A673 (cell line): ENCODE data around the gene MYO1C. TPM values are rescaled to one million over a fixed set of nuclear protein-coding genes. Genes with fewer than 3 reads are reported as not detected.
A peak's percentile ranks its signal among the peaks of the same experiment; 100 is the strongest.

Source experiments
- BruUV-seq: library from RNA; stranded (reverse); fragments of 400-500 nt; replicated peaks from 2 replicates; lab custom pipeline; 2021; lab: Mats Ljungman, UMichigan
- CTCF ChIA-PET: fragments of 300-600 bp; sonication (Branson Sonifier 250); formaldehyde crosslinking; loops from one replicate; lab custom pipeline; 2022; ENCODE audit warnings: antibody characterized with exemption; lab: Charles Lee
- POLR2A ChIA-PET: fragments of 300-600 bp; sonication (Branson Sonifier 250); formaldehyde crosslinking; loops from one replicate; lab custom pipeline; 2022; ENCODE audit warnings: antibody characterized with exemption; ENCODE audit not compliant: low non-redundant PET; lab: Charles Lee
- DNase-seq: peaks from one replicate; pipeline ENCODE4 v3.0.0-alpha.2; 2015; ENCODE audit warnings: low spot score
- H3K27ac ChIP-seq: fragments of 200-600 bp; sonication (generic); 2 replicates; pipeline ENCODE4 v1.5.1; 2016; ENCODE audit warnings: mixed run types, low read depth, mild to moderate bottlenecking, mixed read lengths, antibody characterized with exemption, low read length; ENCODE audit not compliant: poor library complexity, severe bottlenecking
- H3K27me3 ChIP-seq: fragments of 200-600 bp; sonication (generic); replicated peaks from 2 replicates; pipeline ENCODE4 v1.6.1; 2017; ENCODE audit warnings: mixed run types, low read depth, mild to moderate bottlenecking, mixed read lengths, antibody characterized with exemption, low read length; ENCODE audit not compliant: insufficient read depth, poor library complexity
- H3K36me3 ChIP-seq: fragments of 200-600 bp; sonication (generic); 2 replicates; pipeline ENCODE4 v1.6.1; 2016; ENCODE audit warnings: mixed run types, mild to moderate bottlenecking, mixed read lengths, antibody characterized with exemption, low read length; ENCODE audit not compliant: insufficient read depth, poor library complexity, severe bottlenecking
- H3K4me1 ChIP-seq: fragments of 200-600 bp; sonication (generic); 2 replicates; pipeline ENCODE4 v1.6.1; 2017; ENCODE audit warnings: mixed run types, mild to moderate bottlenecking, mixed read lengths, antibody characterized with exemption, low read length; ENCODE audit not compliant: insufficient read depth, poor library complexity, severe bottlenecking
- H3K4me3 ChIP-seq: fragments of 200-600 bp; sonication (generic); 2 replicates; pipeline ENCODE4 v1.5.1; 2016; ENCODE audit warnings: low read depth, mixed run types, mild to moderate bottlenecking, mixed read lengths, low read length; ENCODE audit not compliant: poor library complexity, severe bottlenecking
- H3K9me3 ChIP-seq: fragments of 200-600 bp; sonication (generic); 2 replicates; pipeline ENCODE4 v1.6.1; 2016; ENCODE audit warnings: mixed run types, low read depth, mild to moderate bottlenecking, mixed read lengths, antibody characterized with exemption, low read length; ENCODE audit not compliant: poor library complexity, severe bottlenecking
- EZH2 ChIP-seq: fragments of 200-600 bp; sonication (generic); IDR thresholded peaks from 2 replicates; pipeline ENCODE4 v1.6.1; 2017; ENCODE audit warnings: borderline replicate concordance, low read depth, mild to moderate bottlenecking, mixed read lengths, antibody characterized with exemption, low read length; ENCODE audit not compliant: poor library complexity, severe bottlenecking
- intact Hi-C: fragments of 100-400 bp; cut with micrococcal nuclease; formaldehyde crosslinking; loops from one replicate; pipeline ENCODE4 v1.10.0; 2022; ENCODE audit not compliant: unreplicated experiment
- total RNA-seq: library from RNA; stranded (reverse); gene quantifications from 2 replicates; pipeline ENCODE4 v1.2.3, GENCODE V29; 2021
- TF ChIP-seq, protein P1 (sequence below): fragments of 300-800, 200-600 bp; sonication (generic); conservative IDR thresholded peaks from 2 replicates; pipeline ENCODE4 v1.5.1; 2017; ENCODE audit warnings: low read depth, mild to moderate bottlenecking, antibody characterized with exemption, low read length, moderate library complexity, mixed read lengths

The MYO1C gene
- total RNA-seq, 1 experiment from 2014 or later: 103 TPM

DNA sequence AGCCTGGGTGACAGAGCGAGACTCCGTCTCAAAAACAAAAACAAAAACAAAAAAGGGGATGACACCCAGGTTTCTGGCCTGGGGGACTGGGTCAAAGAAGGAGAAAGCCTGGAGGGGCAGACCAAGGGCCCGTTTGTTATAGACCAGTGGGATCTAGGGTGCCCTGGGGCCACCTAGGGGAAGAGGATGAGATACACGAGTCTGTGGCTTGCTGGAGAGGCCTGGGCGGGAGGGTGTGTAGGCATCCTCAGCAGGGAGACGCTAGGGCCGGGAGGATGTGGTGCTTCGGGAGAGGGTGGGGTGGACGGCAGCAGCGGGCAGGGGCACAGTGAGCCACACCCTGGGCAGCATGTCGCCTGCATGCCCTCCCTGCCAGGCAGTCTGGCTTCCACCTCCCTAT lies 19.3 kb downstream of the MYO1C start:
- H3K36me3 ChIP-seq: peaks cover 38% of the 10 kb centered on the region
- DNase-seq: peak; percentile 33
- no peak overlapping the region for H3K27ac ChIP-seq
- no peaks in the 10 kb centered on the region for H3K27me3 ChIP-seq
- intact Hi-C loops: no loop called here
- no TSS peak for BruUV-seq
- peaks cover 14% of the 10 kb centered on the region for H3K4me1 ChIP-seq
- ChIA-PET CTCF (no interaction called here), POLR2A (no interaction called here)
- no peak overlapping the region for H3K4me3 ChIP-seq
- H3K9me3 ChIP-seq: no peaks in the 10 kb centered on the region
- TF ChIP-seq, protein P1, sequence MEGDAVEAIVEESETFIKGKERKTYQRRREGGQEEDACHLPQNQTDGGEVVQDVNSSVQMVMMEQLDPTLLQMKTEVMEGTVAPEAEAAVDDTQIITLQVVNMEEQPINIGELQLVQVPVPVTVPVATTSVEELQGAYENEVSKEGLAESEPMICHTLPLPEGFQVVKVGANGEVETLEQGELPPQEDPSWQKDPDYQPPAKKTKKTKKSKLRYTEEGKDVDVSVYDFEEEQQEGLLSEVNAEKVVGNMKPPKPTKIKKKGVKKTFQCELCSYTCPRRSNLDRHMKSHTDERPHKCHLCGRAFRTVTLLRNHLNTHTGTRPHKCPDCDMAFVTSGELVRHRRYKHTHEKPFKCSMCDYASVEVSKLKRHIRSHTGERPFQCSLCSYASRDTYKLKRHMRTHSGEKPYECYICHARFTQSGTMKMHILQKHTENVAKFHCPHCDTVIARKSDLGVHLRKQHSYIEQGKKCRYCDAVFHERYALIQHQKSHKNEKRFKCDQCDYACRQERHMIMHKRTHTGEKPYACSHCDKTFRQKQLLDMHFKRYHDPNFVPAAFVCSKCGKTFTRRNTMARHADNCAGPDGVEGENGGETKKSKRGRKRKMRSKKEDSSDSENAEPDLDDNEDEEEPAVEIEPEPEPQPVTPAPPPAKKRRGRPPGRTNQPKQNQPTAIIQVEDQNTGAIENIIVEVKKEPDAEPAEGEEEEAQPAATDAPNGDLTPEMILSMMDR: no peak
- no peak for TF ChIP-seq EZH2

DNA sequence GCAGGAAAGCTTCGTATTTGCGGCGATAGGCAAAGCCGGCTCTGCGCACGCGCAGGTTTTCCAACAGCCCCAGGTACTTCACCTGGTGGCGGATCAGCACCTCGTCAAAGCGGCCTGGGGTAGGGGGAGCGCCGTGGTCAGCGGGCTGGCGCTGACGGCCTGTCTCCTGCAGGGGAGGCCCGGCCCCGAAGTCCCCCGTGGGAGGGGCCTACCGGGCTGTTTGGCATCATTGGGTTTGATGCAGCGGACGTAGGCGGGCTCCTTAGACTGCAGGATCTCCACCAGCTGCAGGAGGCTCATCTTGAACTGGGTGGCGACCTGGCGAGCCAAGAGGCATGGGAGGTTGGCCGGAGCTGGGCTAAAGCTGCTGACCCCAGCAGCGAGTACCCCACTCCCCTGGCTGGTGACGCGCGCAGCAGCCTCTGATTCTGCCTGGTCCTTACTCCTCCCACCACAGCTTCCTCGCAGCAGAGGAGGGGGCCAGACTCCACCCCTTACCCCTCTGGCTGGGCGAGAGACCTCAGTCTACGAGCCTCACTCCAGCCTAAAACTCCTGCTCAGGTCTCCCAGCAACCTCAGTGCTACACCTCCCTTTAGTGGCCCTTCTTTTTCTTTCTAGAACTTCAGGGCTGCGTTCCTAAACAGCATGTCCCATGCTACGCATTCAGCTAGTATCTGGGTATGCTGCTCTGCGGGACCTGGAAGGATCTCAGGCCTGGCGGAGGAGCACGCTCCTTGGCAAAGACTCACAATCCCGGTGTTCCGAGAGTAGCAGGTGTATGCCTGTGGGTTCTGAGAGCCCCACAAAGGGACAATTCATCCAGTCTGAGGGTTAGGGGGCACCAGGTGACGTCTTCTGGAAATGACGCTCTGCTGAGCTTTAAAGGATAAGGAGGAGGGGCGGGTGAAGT lies 20.3 kb downstream of the MYO1C start:
- TF ChIP-seq, protein P1: no peak
- no peak for TF ChIP-seq EZH2
- Histone ChIP-seq H3K27me3 (no peaks in the 10 kb centered on the region), H3K4me1 (peaks cover 14% of the 10 kb centered on the region), H3K27ac (no peak overlapping the region), H3K9me3 (no peaks in the 10 kb centered on the region), H3K4me3 (no peak overlapping the region), H3K36me3 (peaks cover 34% of the 10 kb centered on the region)
- POLR2A ChIA-PET: no interaction called here
- DNase-seq: no peak
- intact Hi-C loops: no loop called here
- CTCF ChIA-PET: no interaction called here
- no TSS peak for BruUV-seq

GRCh38 chr17:1471490-1471889 lies 21.0 kb downstream of the MYO1C start:
- POLR2A ChIA-PET: no interaction called here
- Histone ChIP-seq H3K4me1 (peaks cover 14% of the 10 kb centered on the region), H3K9me3 (no peaks in the 10 kb centered on the region), H3K4me3 (no peak overlapping the region), H3K36me3 (peaks cover 36% of the 10 kb centered on the region), H3K27ac (no peak overlapping the region), H3K27me3 (no peaks in the 10 kb centered on the region)
- TF ChIP-seq EZH2: no peak
- intact Hi-C loops: no loop called here
- CTCF ChIA-PET: no interaction called here
- no TSS peak for BruUV-seq
- no peak for DNase-seq
